Measurements from ENCODE around the gene MRPL22.

The MRPL22 gene

DNA sequence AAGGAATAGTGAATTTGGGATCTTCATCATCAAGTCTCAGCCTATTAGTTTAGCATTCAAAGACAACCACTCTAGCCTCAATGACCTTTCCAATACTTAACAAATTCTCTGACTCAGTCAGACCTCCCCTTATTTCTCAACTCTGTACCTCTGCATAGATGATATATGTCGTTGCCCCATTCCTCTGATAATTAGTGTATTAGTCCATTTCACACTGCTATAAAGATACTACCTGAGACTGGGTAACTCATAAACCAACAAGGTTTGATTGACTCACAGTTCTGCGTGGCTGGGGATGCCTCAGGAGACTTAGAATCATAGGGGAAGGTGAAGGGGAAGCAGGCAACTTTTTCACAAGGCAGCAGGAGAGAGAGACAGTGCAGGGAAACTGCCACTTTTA lies 8.9 kb downstream of the MRPL22 start:
- in situ Hi-C loops (cut with MboI; ENCODE audit: low sequenced_read_pairs, unreplicated experiment) = no loop called here
- TF ChIP-seq, protein P1, sequence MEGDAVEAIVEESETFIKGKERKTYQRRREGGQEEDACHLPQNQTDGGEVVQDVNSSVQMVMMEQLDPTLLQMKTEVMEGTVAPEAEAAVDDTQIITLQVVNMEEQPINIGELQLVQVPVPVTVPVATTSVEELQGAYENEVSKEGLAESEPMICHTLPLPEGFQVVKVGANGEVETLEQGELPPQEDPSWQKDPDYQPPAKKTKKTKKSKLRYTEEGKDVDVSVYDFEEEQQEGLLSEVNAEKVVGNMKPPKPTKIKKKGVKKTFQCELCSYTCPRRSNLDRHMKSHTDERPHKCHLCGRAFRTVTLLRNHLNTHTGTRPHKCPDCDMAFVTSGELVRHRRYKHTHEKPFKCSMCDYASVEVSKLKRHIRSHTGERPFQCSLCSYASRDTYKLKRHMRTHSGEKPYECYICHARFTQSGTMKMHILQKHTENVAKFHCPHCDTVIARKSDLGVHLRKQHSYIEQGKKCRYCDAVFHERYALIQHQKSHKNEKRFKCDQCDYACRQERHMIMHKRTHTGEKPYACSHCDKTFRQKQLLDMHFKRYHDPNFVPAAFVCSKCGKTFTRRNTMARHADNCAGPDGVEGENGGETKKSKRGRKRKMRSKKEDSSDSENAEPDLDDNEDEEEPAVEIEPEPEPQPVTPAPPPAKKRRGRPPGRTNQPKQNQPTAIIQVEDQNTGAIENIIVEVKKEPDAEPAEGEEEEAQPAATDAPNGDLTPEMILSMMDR (IDR thresholded peaks at IDR 0.05; ENCODE audit: borderline replicate concordance, control extremely low read depth, extremely low read depth, insufficient read depth, missing control alignments) = no peak
- DNase-seq (ENCODE audit: low spot score) = no peak

DNA sequence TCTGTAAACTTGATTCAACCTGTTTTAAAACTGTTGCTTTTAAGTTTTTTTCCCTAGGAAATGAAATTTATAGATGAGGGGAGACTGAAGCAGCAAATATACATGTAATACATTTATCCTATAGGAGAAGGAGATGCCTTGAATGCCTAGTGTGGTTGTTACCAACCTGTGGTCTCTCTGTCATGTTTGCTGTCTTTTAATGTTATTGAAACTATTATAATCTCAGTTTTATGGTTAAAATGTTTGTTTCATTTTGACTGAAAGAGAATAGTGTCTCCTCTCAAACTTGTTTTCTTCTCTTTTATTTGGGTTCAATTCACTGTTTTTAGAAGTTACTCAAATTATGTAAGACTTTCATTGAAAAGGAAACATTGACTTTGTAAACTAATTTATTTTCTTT lies 15.8 kb downstream of the MRPL22 start:
- in situ Hi-C loops (cut with MboI; ENCODE audit: low sequenced_read_pairs, unreplicated experiment) = no loop called here
- DNase-seq (ENCODE audit: low spot score) = no peak
- TF ChIP-seq, protein P1 (IDR thresholded peaks at IDR 0.05; ENCODE audit: borderline replicate concordance, control extremely low read depth, extremely low read depth, insufficient read depth, missing control alignments) = no peak

DNA sequence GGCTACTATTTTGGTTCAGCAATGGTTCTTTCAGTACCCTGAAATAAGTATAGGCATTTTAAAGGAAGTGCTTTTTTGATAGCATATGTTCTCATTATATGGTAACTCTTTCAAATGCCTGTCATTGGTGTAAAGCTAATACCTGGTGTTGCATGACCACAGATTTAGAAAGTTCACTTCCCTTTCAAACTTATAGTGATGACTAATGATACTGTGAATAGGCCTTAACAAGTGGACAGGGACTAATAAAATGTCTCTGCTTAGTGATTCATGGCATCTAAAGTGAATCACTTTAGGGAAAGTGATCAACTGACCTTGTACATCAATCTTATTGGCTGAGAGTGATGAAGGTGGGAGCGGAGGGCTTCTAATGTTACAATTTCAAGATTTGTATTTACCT lies 21.6 kb downstream of the MRPL22 start:
- in situ Hi-C loops (cut with MboI; ENCODE audit: low sequenced_read_pairs, unreplicated experiment) = no loop called here
- peak; percentile 45 for DNase-seq (ENCODE audit: low spot score)
- TF ChIP-seq, protein P1 (IDR thresholded peaks at IDR 0.05; ENCODE audit: borderline replicate concordance, control extremely low read depth, extremely low read depth, insufficient read depth, missing control alignments) = no peak

DNA sequence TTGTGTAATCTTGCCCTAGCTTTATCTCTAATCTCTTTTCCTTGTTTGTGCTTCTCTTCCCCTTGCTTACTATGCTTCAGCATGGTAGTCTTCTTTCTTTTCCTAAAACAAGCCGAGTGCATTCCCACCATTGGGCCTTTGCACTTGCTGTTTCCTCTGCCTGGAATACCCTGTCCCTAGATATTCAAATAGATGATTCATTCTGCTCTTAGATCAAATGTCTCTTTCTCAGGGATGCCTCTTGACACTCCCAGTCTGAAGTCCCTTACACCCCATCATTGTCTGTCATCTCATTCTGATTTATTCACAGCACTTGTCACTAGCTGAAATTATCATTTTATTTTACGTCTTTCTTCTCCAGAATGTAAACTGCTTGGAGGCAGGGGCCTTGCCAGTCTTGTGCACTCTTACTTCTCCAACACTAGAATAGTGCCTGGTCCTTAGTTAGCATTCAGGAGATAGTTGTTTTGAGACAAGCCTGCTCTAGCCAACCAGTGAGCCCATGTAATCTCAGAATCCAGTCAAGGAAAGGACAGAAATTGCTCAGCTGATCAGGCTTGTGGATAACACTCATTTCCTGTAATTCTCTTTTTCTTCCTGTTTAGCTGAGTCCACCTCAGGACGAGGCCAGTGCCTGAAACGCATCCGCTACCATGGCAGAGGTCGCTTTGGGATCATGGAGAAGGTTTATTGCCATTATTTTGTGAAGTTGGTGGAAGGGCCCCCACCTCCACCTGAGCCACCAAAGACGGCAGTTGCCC lies 25.4 kb downstream of the MRPL22 start:
- TF ChIP-seq, protein P1 (IDR thresholded peaks at IDR 0.05; ENCODE audit: borderline replicate concordance, control extremely low read depth, extremely low read depth, insufficient read depth, missing control alignments) = no peak
- in situ Hi-C loops (cut with MboI; ENCODE audit: low sequenced_read_pairs, unreplicated experiment) = no loop called here
- no peak for DNase-seq (ENCODE audit: low spot score)

DNA sequence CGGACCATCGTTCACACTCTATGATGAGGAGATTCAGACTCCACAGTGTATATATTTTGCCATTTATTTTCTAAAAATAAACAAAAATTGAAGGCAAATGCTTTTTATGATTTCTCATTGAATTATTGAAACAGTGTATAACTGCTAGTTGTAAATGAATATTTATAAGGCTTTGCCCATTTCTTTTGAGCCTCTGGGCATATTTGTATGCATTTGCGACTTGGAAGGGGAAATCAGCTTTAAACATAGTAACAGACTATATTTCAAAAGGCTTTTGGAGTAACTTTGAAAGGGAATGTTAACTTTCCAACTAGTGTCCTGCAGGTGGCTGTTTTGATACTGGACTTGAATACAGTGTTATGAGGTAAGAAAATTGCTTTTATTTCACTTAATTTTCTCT lies 26.0 kb downstream of the MRPL22 start:
- no peak for DNase-seq (ENCODE audit: low spot score)
- TF ChIP-seq, protein P1 (IDR thresholded peaks at IDR 0.05; ENCODE audit: borderline replicate concordance, control extremely low read depth, extremely low read depth, insufficient read depth, missing control alignments) = no peak
- in situ Hi-C loops (cut with MboI; ENCODE audit: low sequenced_read_pairs, unreplicated experiment) = no loop called here

DNA sequence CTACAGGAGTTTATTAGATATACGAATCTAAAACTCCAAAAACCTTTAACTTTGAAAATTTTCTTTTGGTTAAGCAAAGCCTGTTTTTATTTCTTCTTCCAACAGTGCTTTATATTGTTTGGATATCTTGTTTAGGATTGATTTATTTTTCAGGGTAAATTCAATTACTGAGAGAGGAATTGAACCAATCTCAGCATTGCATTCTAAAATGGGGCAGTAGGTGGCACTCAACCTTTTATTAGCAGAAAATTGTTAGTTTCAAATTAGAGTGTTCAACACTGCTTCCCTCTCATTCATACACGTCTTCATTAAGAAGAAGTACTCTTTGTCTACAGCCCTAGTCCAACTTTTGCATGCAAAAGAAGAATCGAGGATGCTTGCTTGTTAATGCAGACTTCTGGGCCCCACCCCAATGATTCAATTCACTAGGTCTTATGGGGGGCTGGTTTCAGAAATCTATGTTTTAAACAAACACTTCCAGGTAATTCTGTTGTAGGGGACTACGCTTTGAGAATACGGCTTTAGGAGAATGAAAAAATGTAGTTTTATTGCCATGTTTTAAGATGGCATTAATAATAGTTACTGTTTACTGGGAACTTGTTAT lies 26.6 kb downstream of the MRPL22 start:
- no peak for DNase-seq (ENCODE audit: low spot score)
- in situ Hi-C loops (cut with MboI; ENCODE audit: low sequenced_read_pairs, unreplicated experiment) = no loop called here
- TF ChIP-seq, protein P1 (IDR thresholded peaks at IDR 0.05; ENCODE audit: borderline replicate concordance, control extremely low read depth, extremely low read depth, insufficient read depth, missing control alignments) = peak; percentile 19

All from GM13976 (cell line).